HepG2 (cell line): ENCODE measurements around the gene S100A12. TPM values are rescaled to one million over a fixed set of nuclear protein-coding genes. Genes with fewer than 3 reads are reported as not detected.

Source experiments
- ATAC-seq: fragments of 200-7000 bp; cut with Tn5 transposase; 3 replicates; pipeline ENCODE4 v1.9.1; 2020; ENCODE audit warnings: mild to moderate bottlenecking, moderate library complexity
- BruUV-seq: library from RNA; stranded (reverse); fragments of 400-500 nt; replicated peaks from 2 replicates; lab custom pipeline; 2021; lab: Mats Ljungman, UMichigan
- CTCF ChIA-PET: fragments of 300-600 bp; formaldehyde crosslinking; extraction: SDS; loops from one replicate; lab custom pipeline; 2021; ENCODE audit warnings: low total read pairs, inconsistent platforms, low intra/inter-chr PET ratio; lab: Yijun Ruan, JAX
- POLR2A ChIA-PET: fragments of 350-600 bp; sonication (Branson Sonifier 250); formaldehyde crosslinking; loops from one replicate; lab custom pipeline; 2020; ENCODE audit warnings: antibody characterized with exemption, inconsistent platforms; lab: Yijun Ruan, JAX
- DNase-seq: peaks from one replicate; pipeline ENCODE4 v3.0.0-alpha.2; 2015; ENCODE audit warnings: low spot score
- FAIRE-seq: peaks from 3 replicates; lab custom pipeline; 2011; peaks lifted over from hg19 to GRCh38; lab: Jason Lieb, UNC
- H2AFZ ChIP-seq: one replicate; pipeline ENCODE4 v1.6.1; 2011; ENCODE audit warnings: low read length, inconsistent platforms
- H3K27ac ChIP-seq: fragments of 300-600 bp; 3 replicates; pipeline ENCODE4 v1.8.0; 2011; ENCODE audit warnings: mixed run types, mild to moderate bottlenecking, mixed read lengths, low read length, inconsistent platforms; ENCODE audit not compliant: insufficient read depth; ENCODE audit errors: extremely low read length
- H3K27me3 ChIP-seq, 2 experiments: fragments of 200-600 bp in 1 of 2; 2 replicates in 1 of 2; 3 replicates in 1 of 2; pipeline versions ENCODE4 v1.6.0 to v1.8.0; 2011; ENCODE audit warnings: low read length in 2 of 2, mild to moderate bottlenecking in 2 of 2, moderate library complexity in 2 of 2, inconsistent platforms in 1 of 2; ENCODE audit not compliant: insufficient read depth in 2 of 2, control insufficient read depth in 1 of 2
- H3K36me3 ChIP-seq, 2 experiments: fragments of 200-600 bp in 1 of 2; replicated peaks in 1 of 2; 2 replicates in 1 of 2; 3 replicates in 1 of 2; pipeline versions ENCODE4 v1.5.1 to v1.8.0; 2011; ENCODE audit warnings: low read length in 2 of 2, inconsistent platforms in 1 of 2; ENCODE audit not compliant: insufficient read depth in 2 of 2, control insufficient read depth in 1 of 2
- H3K4me1 ChIP-seq: 2 replicates; pipeline ENCODE4 v1.5.1; 2012; ENCODE audit warnings: low read length, inconsistent platforms; ENCODE audit not compliant: insufficient read depth
- H3K4me2 ChIP-seq: 2 replicates; pipeline ENCODE4 v1.6.0; 2011; ENCODE audit warnings: low read depth, low read length, inconsistent platforms
- H3K4me3 ChIP-seq, 3 experiments: fragments of 200-600 bp in 1 of 3; sonication (generic), shearing (Covaris generic) in 1 of 3; replicated peaks in 1 of 3; 2 replicates each; pipeline ENCODE4 v1.5.1; 2011 to 2016; ENCODE audit warnings: low read length in 3 of 3, inconsistent platforms in 2 of 3, low read depth in 2 of 3, mild to moderate bottlenecking in 2 of 3, control low read depth in 1 of 3, mixed read lengths in 1 of 3; ENCODE audit not compliant: insufficient read depth in 1 of 3
- H3K79me2 ChIP-seq: one replicate; pipeline ENCODE4 v1.6.1; 2011; ENCODE audit warnings: low read length, inconsistent platforms; ENCODE audit not compliant: insufficient read depth
- H3K9ac ChIP-seq: 2 replicates; pipeline ENCODE4 v1.6.0; 2011; ENCODE audit warnings: mild to moderate bottlenecking, low read depth, low read length, inconsistent platforms; ENCODE audit not compliant: insufficient read depth
- H3K9me3 ChIP-seq: 2 replicates; pipeline ENCODE4 v1.5.1; 2012; ENCODE audit warnings: mild to moderate bottlenecking, low read length
- H4K20me1 ChIP-seq: 2 replicates; pipeline ENCODE4 v1.6.0; 2011; ENCODE audit warnings: inconsistent platforms, mild to moderate bottlenecking, low read length, moderate library complexity; ENCODE audit not compliant: insufficient read depth
- CBX2 ChIP-seq, 2 experiments: fragments of 200-600 bp in 1 of 2; sonication (generic); formaldehyde crosslinking in 1 of 2; IDR thresholded peaks; 2 replicates each; pipeline versions ENCODE4 v1.7.0 to v1.8.1; 2018 to 2022; ENCODE audit warnings: low read depth in 2 of 2, low read length in 1 of 2, mild to moderate bottlenecking in 1 of 2, missing genetic modification reagents in 1 of 2
- CENPBD1 ChIP-seq: sonication (generic); formaldehyde crosslinking; IDR thresholded peaks from 2 replicates; pipeline ENCODE4 v1.8.0; 2022; ENCODE audit warnings: missing genetic modification reagents, low read depth, mild to moderate bottlenecking, borderline replicate concordance
- GLI4 ChIP-seq: sonication (generic); formaldehyde crosslinking; IDR thresholded peaks from 2 replicates; pipeline ENCODE4 v1.5.1; 2020; ENCODE audit warnings: missing genetic modification reagents, mild to moderate bottlenecking, moderate library complexity, borderline replicate concordance
- GPN1 ChIP-seq: sonication (generic); formaldehyde crosslinking; IDR thresholded peaks from 2 replicates; pipeline ENCODE4 v1.5.1; 2020; ENCODE audit warnings: missing genetic modification reagents, borderline replicate concordance
- KLF6 ChIP-seq: IDR thresholded peaks from 2 replicates; pipeline ENCODE4 v1.8.0; 2016; ENCODE audit warnings: missing biosample characterization, missing genetic modification reagents
- KLF9 ChIP-seq: IDR thresholded peaks from 2 replicates; pipeline ENCODE4 v1.6.1; 2016; ENCODE audit warnings: low read depth
- SPEN ChIP-seq: sonication (generic); formaldehyde crosslinking; IDR thresholded peaks from 2 replicates; pipeline ENCODE4 v1.5.1; 2020; ENCODE audit warnings: low read depth, mild to moderate bottlenecking, missing genetic modification reagents
- TAF15 ChIP-seq: fragments of 200-400 bp; formaldehyde crosslinking; IDR thresholded peaks from one replicate; pipeline ENCODE4 v1.6.1; 2018; ENCODE audit warnings: mild to moderate bottlenecking, low read depth, low read length; ENCODE audit not compliant: poor library complexity, severe bottlenecking
- YEATS2 ChIP-seq: sonication (generic); formaldehyde crosslinking; IDR thresholded peaks from 2 replicates; pipeline ENCODE4 v1.4.0; 2020; ENCODE audit warnings: missing genetic modification reagents, borderline replicate concordance
- YY1 ChIP-seq: IDR thresholded peaks from 2 replicates; pipeline ENCODE4 v1.6.1; 2011; ENCODE audit warnings: low read length, low read depth, moderate library complexity, mild to moderate bottlenecking; ENCODE audit not compliant: insufficient read depth, insufficient replicate concordance
- ZBTB14 ChIP-seq: sonication (generic); formaldehyde crosslinking; IDR thresholded peaks from 2 replicates; pipeline ENCODE4 v1.4.0; 2020; ENCODE audit warnings: missing genetic modification reagents
- ZBTB8A ChIP-seq: sonication (generic); formaldehyde crosslinking; IDR thresholded peaks from 2 replicates; pipeline ENCODE4 v1.4.0; 2020; ENCODE audit warnings: mild to moderate bottlenecking, low read depth, missing genetic modification reagents, borderline replicate concordance
- ZNF138 ChIP-seq: sonication (generic); formaldehyde crosslinking; IDR thresholded peaks from 2 replicates; pipeline ENCODE4 v1.5.0; 2020; ENCODE audit warnings: mild to moderate bottlenecking, low read depth, missing genetic modification reagents
- ZNF20 ChIP-seq: sonication (generic); formaldehyde crosslinking; IDR thresholded peaks from 2 replicates; pipeline ENCODE4 v1.4.0; 2020; ENCODE audit warnings: mild to moderate bottlenecking, moderate library complexity, missing genetic modification reagents
- ZNF30 ChIP-seq: sonication (generic); formaldehyde crosslinking; IDR thresholded peaks from 2 replicates; pipeline ENCODE4 v1.5.0; 2020; ENCODE audit warnings: mild to moderate bottlenecking, missing genetic modification reagents
- ZNF333 ChIP-seq: sonication (generic); formaldehyde crosslinking; IDR thresholded peaks from 2 replicates; pipeline ENCODE4 v1.4.0; 2020; ENCODE audit warnings: mild to moderate bottlenecking, missing genetic modification reagents, borderline replicate concordance
- ZNF546 ChIP-seq: sonication (generic); formaldehyde crosslinking; conservative IDR thresholded peaks from 2 replicates; pipeline ENCODE4 v1.8.1; 2023; ENCODE audit warnings: mild to moderate bottlenecking, missing genetic modification reagents
- ZNF674 ChIP-seq: sonication (generic); formaldehyde crosslinking; IDR thresholded peaks from 2 replicates; pipeline ENCODE4 v1.5.0; 2020; ENCODE audit warnings: low read depth, mild to moderate bottlenecking, missing genetic modification reagents
- ZNF713 ChIP-seq: sonication (generic); formaldehyde crosslinking; IDR thresholded peaks from 2 replicates; pipeline ENCODE4 v1.4.0; 2020; ENCODE audit warnings: mild to moderate bottlenecking, missing genetic modification reagents
- ZNF891 ChIP-seq: sonication (generic); formaldehyde crosslinking; IDR thresholded peaks from 2 replicates; pipeline ENCODE4 v1.5.0; 2020; ENCODE audit warnings: mild to moderate bottlenecking, missing genetic modification reagents
- WGBS: methylation state at CpG from one replicate; pipeline ENCODE4 v1.1.6; 2017; ENCODE audit warnings: low lambda C conversion rate; 5-methylcytosine and 5-hydroxymethylcytosine counted together
- in situ Hi-C: cut with HindIII; loops from 2 replicates; pipeline ENCODE4 v1.10.0; 2017; ENCODE audit warnings: low pct_unique_long_range_greater_than_20kb; ENCODE audit not compliant: extremely low pct_ligation_motif_present
- intact Hi-C: fragments of 100-400 bp; cut with micrococcal nuclease; formaldehyde crosslinking; loops from one replicate; pipeline ENCODE4 v1.10.0; 2022; ENCODE audit not compliant: unreplicated experiment
- polyA plus RNA-seq, 8 experiments: library from polyadenylated mRNA; depleted of rRNA in 3 of 8; stranded (reverse) in 7 of 8; unstranded in 1 of 8; fragments of >200 nt; fragmentation: Illumina TruSeq in 4 of 8; extraction: Trizol in 4 of 8; gene quantifications; 2 replicates each; pipeline versions ENCODE4 v1.2.1 to v1.2.3, GENCODE V29; 2011 to 2016; ENCODE audit warnings: low read depth in 4 of 8, missing spikeins in 1 of 8, mixed read lengths in 1 of 8; ENCODE audit not compliant: insufficient read depth in 1 of 8
- total RNA-seq, 5 experiments: library from RNA; depleted of rRNA; stranded (reverse); fragments of >200 nt; fragmentation: Illumina TruSeq; extraction: Trizol; gene quantifications; 2 replicates each; pipeline ENCODE4 v1.2.3, GENCODE V29; 2016; ENCODE audit warnings: low read depth in 1 of 5

The S100A12 gene
- total and polyA plus RNA-seq, 2 of the 13 experiments (the other 11 are each of a cell fraction or from before 2014, with no cell fraction given), result not detected

GRCh38 chr1:153374071-153374470 is 1.4 kb downstream of the S100A12 start:
- FAIRE-seq (no peak), ATAC-seq (no peak)
- POLR2A ChIA-PET, result no interaction called here
- H3K27me3 ChIP-seq, result peaks cover 0 to 1% of the 10 kb centered on the region in 2 experiments; a peak in 1 of 5 replicates
- TF ChIP-seq ZNF20, result no peak
- no peak for TF ChIP-seq ZBTB8A (CRISPR knock-in tag)
- TF ChIP-seq TAF15, result no peak
- TF ChIP-seq KLF6 (CRISPR knock-in tag), result no peak
- TF ChIP-seq ZNF138, result no peak
- no peak for TF ChIP-seq CBX2 (IDR thresholded peaks at IDR 0.05; ENCODE audit: low read depth, low read length)
- no peak for TF ChIP-seq CBX2 (CRISPR knock-in tag; IDR thresholded peaks at IDR 0.05; ENCODE audit: low read depth)
- TF ChIP-seq ZNF30 (CRISPR knock-in tag), result no peak
- TF ChIP-seq YEATS2, result no peak
- no peak for TF ChIP-seq SPEN (CRISPR knock-in tag)
- TF ChIP-seq ZBTB14 (CRISPR knock-in tag), result no peak
- TF ChIP-seq GLI4, result no peak
- no peak for TF ChIP-seq KLF9 (CRISPR knock-in tag)
- no peak for TF ChIP-seq YY1
- TF ChIP-seq GPN1 (CRISPR knock-in tag), result no peak
- no peak for TF ChIP-seq ZNF713
- TF ChIP-seq CENPBD1 (CRISPR knock-in tag), result no peak
- TF ChIP-seq ZNF891 (CRISPR knock-in tag), result no peak
- TF ChIP-seq ZNF333, result no peak
- TF ChIP-seq ZNF674 (CRISPR knock-in tag), result no peak
- TF ChIP-seq ZNF546, result no peak
- TF ChIP-seq, all 625 proteins: peak for 0
- no peaks in the 10 kb centered on the region for H3K79me2 ChIP-seq
- 0% methylated on average over 2 of the region's 2 CpGs for WGBS
- BruUV-seq, result no TSS peak
- CTCF ChIA-PET, result no interaction called here
- H3K4me2 ChIP-seq, result no peak overlapping the region
- intact Hi-C loops, result no loop called here
- no peaks in the 10 kb centered on the region for H3K36me3 ChIP-seq
- no peaks in the 10 kb centered on the region for H3K4me1 ChIP-seq
- H3K27ac ChIP-seq, result no peak overlapping the region
- H3K9ac ChIP-seq, result no peak overlapping the region
- DNase-seq, result no peak
- no peaks in the 10 kb centered on the region for H4K20me1 ChIP-seq
- H2AFZ ChIP-seq, result no peak overlapping the region
- no peak overlapping the region for H3K4me3 ChIP-seq
- no peaks in the 10 kb centered on the region for H3K9me3 ChIP-seq
- in situ Hi-C loops, result no loop called here
